ENCODE results near the gene UCK2. TPM values are rescaled to one million over a fixed set of nuclear protein-coding genes. Genes with fewer than 3 reads are reported as not detected.

UCK2 gene
- total RNA-seq, 1 donor from 2014 or later: 27.0 TPM

DNA sequence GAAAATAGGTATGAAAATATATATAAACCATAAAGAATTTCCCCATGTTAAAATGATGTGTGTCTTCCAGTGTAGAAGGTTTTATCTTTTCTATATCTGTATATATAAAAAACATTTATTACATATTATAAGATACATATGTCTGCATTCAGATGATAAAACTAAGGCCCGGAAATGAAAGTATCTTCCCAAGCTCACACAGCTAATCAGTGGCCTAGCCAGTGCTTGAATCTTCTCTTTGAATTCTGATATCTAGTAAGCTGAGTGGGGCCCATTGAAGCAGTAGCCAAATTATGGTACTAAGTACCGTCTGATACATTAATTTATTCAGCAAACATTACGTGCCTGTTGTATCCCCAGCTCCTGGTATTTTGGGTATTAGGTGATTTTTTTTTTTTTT is 28.6 kb downstream of the UCK2 start:
- DNase-seq: no peak

GRCh38 chr1:165856606-165857005 is 29.2 kb downstream of the UCK2 start:
- no peak for DNase-seq

DNA sequence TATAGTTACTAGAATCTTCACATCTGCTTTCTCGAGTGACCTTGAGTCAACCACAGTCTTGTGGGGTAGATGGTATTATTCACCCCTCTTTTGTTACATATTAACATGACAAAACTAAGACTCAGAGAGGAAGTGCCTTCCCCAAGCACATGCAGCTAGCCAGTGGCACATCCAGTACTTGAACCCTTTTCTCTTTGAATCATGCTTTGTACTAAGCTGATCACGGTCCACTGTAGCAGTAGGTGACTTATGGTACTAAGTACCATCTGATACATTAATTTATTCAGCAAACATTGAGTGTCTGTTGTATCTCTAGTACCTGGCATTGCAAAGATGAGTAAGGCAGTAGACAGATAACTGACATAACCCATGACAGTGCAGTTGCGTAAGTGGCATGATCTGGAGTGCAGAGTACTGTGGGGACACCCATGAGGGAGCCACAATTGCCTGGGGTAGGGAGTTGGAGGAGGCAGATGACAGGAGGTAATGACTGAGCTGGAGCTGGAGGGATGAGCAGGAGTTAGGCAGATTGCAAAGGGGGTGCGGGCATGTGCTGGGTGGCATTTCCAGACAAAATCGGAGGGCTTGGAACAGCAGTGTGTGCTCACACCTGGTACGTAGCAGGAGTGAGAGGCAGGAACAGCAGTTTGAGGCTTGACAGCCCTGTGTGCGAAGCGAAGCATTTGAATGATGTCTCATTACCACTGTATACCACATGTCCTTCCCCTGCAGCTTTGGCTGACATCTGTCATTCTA is 29.8 kb downstream of the UCK2 start:
- no peak for DNase-seq

DNA sequence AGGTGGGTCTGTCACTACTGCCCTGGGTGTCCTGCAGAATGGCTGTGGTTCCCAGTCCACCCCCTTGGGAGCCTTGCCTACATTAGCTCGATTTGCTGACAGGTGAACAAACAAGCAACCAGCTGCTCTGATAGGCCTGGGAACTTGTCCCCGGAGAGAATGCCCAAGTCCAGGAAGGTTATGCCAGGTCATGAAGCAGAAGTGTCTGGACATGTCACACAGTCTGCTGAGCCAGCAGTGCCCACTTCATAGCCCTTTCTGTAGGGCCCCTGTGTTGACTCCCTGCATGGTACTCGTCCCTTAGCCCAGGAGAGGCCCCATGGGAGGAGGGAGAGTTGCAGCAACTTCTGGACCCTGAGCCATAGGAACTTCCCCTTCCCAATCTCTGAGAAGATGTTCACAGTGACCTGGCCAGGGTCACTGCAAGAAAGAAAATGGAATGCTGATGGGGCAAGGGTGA is 31.0 kb downstream of the UCK2 start:
- no peak for DNase-seq

DNA sequence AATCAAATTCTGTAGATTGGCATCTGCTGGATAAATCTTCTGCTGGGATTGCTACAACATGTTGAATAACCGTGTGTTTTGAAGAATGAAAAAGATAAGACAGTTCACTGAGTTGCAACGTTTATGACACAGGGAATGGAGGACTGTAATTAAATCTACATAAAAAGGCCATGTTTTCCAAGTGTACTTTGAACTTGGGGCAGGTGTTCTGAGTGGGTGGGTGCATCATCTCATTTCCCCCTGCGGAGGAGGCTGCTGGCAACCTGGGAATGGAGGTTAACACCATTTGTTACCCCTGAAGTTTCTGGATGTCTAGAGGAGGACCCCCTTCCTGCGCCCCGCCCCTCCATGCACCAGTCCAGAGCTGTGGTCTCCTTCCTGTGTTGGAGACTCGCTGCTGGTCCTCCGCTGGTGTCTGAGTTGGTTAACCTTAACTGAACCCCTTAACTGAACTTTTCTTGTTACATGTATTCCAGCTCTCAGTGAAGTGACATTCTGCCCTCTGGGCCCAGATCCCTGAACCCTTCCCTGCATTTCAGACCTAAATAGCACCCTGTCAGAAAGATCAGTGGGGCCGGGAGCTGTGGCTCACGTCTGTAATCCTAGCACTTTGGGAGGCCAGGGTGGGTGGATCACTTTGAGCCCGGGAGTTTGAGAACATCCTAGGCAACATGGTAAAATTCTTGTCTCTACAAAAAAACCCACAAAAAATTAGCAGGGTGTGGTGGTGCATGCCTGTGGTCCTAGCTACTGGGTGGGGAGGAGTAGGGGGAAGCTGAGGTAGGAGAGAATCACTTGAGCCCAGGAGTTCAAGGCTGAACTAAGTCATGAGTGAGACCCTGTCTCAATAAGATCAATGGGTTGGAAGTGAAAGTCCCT is 31.8 kb downstream of the UCK2 start:
- DNase-seq: no peak

DNA sequence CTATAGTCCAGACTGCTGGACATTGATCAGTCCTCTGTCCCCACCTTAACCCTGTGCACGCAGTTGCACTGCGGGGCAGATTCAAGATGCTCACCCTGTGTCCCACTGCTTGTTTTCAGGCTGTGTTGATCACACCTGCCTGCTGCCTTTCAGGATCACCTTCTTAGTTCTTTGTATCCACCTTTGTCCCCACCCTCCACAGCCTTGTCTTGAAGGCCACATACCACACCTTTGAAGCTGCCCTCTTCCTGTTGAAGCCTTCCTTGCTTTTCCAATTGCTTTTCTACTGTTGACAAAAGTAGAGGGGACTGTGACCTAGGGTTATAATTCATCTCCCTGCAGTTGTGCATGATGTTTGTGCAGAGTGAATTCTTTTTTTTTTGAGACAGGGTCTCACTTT is 32.7 kb downstream of the UCK2 start:
- no peak for DNase-seq

DNA sequence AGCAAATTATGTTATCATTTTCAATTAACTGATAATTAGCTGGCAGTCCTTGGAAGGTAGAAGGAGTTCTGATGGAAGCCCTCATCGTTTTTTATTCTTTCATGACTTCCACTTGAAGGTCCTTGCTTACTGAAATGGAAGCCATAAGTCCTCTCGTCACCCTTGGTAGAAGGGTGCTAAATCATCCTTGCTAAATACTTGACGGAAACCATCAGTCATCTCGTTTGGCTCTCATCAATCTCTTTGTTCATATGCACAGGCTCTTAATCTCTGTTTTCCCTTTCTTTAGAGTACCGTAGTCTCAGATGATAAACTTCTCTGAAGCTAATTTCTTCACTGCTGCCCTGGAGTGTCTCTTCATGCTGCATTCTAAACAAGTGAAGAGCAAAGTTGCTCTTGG is 34.5 kb downstream of the UCK2 start:
- no peak for DNase-seq

- DNase-seq: no peak
Measured at GRCh38 chr1:165862448-165862847, 35.0 kb downstream of the UCK2 start.

GRCh38 chr1:165863346-165863745 is 35.9 kb downstream of the UCK2 start:
- no peak for DNase-seq

- no peak for DNase-seq
Measured at GRCh38 chr1:165865633-165866340, 38.4 kb downstream of the UCK2 start.

DNA sequence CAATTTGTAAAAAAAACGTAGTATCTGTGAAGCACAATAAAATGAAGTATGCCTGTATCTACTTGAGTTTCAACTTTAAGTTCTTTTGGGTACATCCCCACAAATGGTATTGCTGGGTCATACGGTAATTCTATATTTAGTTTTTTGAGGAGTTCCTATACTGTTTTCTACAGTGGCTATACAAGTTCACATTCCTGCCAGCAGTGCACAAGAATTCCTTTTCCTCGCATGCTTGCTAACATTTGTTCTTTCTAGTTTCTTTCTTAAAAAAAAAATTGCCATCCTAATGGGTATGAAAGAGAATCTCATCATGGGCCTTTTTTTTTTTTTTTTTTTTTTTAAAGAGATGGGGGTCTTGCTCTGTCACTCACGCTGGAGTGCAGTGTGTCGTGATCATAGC is 41.9 kb downstream of the UCK2 start:
- DNase-seq: no peak

- DNase-seq: no peak
Measured at GRCh38 chr1:165871311-165872067, 44.1 kb downstream of the UCK2 start.

- DNase-seq: no peak
Measured at GRCh38 chr1:165873481-165873880, 46.1 kb downstream of the UCK2 start.

- DNase-seq: no peak
Measured at GRCh38 chr1:165874643-165875042, 47.2 kb downstream of the UCK2 start.

GRCh38 chr1:165875171-165875570 is 47.8 kb downstream of the UCK2 start:
- DNase-seq: no peak

DNA sequence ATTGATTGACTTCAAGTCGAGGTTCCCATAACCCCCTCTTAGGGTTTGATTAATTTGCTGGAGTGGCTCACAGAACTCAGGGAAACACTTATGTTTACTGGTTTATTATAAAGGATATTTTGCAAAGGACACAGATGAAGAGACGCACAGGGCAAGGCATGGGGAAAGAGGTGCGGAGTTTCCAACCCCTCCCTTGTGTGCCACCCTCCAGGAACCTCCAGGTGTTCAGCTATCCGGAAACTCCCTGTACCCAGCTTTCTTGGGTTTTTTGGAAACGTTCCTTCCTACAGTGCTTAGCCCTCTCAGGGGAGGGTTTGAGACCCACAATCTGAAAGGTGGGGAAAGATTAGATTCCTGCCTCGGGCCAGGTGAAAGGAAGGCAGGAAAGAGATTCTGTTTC is 48.2 kb downstream of the UCK2 start:
- no peak for DNase-seq

- no peak for DNase-seq
Measured at GRCh38 chr1:165876121-165876520, 48.7 kb downstream of the UCK2 start.

DNA sequence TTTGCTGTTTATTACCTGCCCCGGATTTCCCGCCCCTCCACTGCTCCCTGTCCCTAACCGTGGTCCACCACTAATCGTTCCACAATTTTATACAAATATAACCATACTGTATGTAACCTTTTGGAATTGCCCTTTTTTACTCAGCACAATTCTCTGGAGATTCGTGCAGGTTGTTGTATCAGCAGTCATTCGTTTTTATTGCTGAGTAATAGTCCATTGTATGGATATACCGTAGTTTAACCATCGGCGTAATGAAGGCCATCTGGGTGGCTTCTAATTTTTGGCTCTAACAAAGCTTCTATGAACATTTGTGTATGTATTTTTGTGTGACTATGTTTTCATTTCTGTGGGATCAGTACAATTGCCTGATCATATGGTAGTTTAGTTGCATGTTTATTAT is 50.0 kb downstream of the UCK2 start:
- DNase-seq: no peak

DNA sequence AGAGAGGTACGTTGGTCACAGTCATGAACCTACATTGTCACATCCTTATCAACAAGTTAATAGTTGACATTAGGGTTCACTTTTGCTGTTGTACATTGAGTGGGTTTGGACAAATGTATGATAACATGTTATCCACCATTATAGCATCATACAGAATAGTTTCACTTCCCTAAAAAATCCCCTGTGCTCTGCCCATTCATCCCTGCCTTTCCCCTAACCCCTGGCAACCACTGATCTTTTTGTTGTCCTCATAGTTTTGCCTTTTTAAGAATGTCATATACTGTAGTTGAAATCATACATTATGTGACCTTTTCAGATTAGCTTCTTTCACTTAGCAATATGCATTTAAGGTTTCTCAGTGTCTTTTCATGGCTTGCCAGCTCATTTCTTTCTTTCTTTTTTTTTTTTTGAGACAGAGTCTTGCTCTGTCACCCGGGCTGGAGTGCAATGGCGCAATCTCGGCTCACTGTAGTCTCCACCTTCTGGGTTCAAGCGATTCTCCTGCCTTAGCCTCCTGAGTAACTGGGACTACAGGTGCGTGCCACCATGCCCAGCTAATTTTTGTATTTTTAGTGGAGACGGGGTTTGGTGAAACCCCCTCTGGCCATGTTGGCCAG is 50.6 kb downstream of the UCK2 start:
- DNase-seq: no peak

DNA sequence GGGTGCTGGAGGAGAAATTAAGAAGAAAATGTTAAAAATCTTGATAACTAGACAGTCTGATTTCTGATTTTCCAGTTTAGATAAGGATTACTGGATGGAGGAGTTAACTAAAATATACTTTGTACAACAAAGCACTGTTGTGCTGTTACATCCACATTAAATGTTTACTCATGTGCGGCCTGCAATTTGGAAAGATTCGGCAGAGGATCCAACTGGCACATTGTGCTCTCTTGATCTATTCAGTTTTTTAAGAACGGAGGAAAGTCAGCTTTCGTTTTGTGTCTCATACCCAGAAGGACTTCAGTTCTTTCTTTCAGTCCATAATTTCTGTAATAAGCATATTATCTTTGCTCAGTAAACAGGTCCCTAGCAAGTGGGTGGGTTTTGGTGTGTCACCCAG is 52.5 kb downstream of the UCK2 start:
- DNase-seq: no peak

DNA sequence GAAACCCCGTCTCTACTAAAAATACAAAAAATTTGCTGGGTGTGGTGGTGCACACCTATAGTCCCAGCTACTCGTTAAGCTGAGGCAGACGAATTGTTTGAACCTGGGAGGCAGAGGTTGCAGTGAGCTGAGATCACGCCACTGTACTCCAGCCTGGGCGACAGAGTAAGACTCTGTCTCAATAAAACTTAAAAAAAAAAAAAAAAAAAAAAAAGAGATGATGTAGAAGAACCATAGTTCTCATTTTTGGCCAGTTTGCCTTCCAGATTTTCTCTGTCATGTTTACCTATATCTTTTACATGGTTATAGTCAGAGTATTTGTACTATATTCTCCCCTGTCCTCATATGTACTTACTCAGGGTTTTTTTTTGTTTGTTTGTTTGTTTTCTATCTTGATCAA is 53.6 kb downstream of the UCK2 start:
- no peak for DNase-seq

All from skin of body (tissue), 2 donors.